Astrocyte (in vitro differentiated cells and primary cell): ENCODE data around the gene PRSS38. TPM values are rescaled to one million over a fixed set of nuclear protein-coding genes. Genes with fewer than 3 reads are reported as not detected.

Experiments used
- DNase-seq: peaks from one replicate; pipeline ENCODE4 v3.0.0-alpha.2; 2010; ENCODE audit warnings: low read depth
- FAIRE-seq: peaks from 2 replicates; lab custom pipeline; 2011; peaks lifted over from hg19 to GRCh38; lab: Jason Lieb, UNC
- H2AFZ ChIP-seq: 2 replicates; pipeline ENCODE4 v1.6.0; 2012; ENCODE audit warnings: low read depth, low read length, inconsistent platforms
- H3K27ac ChIP-seq: 2 replicates; pipeline ENCODE4 v1.5.1; 2011; ENCODE audit warnings: low read depth, low read length, inconsistent platforms
- H3K27me3 ChIP-seq: 2 replicates; pipeline ENCODE4 v1.6.0; 2011; ENCODE audit warnings: low read length, inconsistent platforms; ENCODE audit not compliant: insufficient read depth
- H3K36me3 ChIP-seq: 2 replicates; pipeline ENCODE4 v1.5.1; 2011; ENCODE audit warnings: low read length, inconsistent platforms; ENCODE audit not compliant: insufficient read depth
- H3K4me1 ChIP-seq: 2 replicates; pipeline ENCODE4 v1.5.1; 2011; ENCODE audit warnings: low read length, inconsistent platforms; ENCODE audit not compliant: insufficient read depth
- H3K4me2 ChIP-seq: 2 replicates; pipeline ENCODE4 v1.6.0; 2012; ENCODE audit warnings: low read length, inconsistent platforms
- H3K4me3 ChIP-seq: 2 replicates; pipeline ENCODE4 v1.5.1; 2011; ENCODE audit warnings: low read depth, mild to moderate bottlenecking, low read length, inconsistent platforms; ENCODE audit not compliant: insufficient read depth
- H3K79me2 ChIP-seq: 2 replicates; pipeline ENCODE4 v1.6.0; 2012; ENCODE audit warnings: mild to moderate bottlenecking, low read length, inconsistent platforms; ENCODE audit not compliant: insufficient read depth
- H3K9ac ChIP-seq: 2 replicates; pipeline ENCODE4 v1.6.0; 2012; ENCODE audit warnings: mild to moderate bottlenecking, low read length, inconsistent platforms
- H3K9me3 ChIP-seq: 2 replicates; pipeline ENCODE4 v1.5.1; 2012; ENCODE audit warnings: low read depth, mild to moderate bottlenecking, low read length, inconsistent platforms; ENCODE audit not compliant: insufficient read depth
- H4K20me1 ChIP-seq: 2 replicates; pipeline ENCODE4 v1.6.0; 2012; ENCODE audit warnings: low read length, inconsistent platforms; ENCODE audit not compliant: insufficient read depth
- H3K27ac Mint-ChIP-seq: one replicate; pipeline ENCODE4 v1.8.0; 2021; ENCODE audit warnings: mild to moderate bottlenecking, mixed read lengths; ENCODE audit not compliant: unreplicated experiment
- H3K27me3 Mint-ChIP-seq: one replicate; pipeline ENCODE4 v1.8.0; 2021; ENCODE audit warnings: low read depth, mixed read lengths; ENCODE audit not compliant: unreplicated experiment
- H3K36me3 Mint-ChIP-seq: one replicate; pipeline ENCODE4 v1.8.0; 2021; ENCODE audit warnings: low read depth, mixed read lengths; ENCODE audit not compliant: unreplicated experiment
- H3K4me1 Mint-ChIP-seq: one replicate; pipeline ENCODE4 v1.8.0; 2021; ENCODE audit warnings: low read depth, mixed read lengths; ENCODE audit not compliant: unreplicated experiment
- H3K4me3 Mint-ChIP-seq: one replicate; pipeline ENCODE4 v1.8.0; 2021; ENCODE audit warnings: mild to moderate bottlenecking, moderate library complexity, mixed read lengths; ENCODE audit not compliant: unreplicated experiment
- H3K9me3 Mint-ChIP-seq: one replicate; pipeline ENCODE4 v1.8.0; 2021; ENCODE audit warnings: mild to moderate bottlenecking, mixed read lengths; ENCODE audit not compliant: unreplicated experiment
- CTCF ChIP-seq: IDR thresholded peaks from 2 replicates; pipeline ENCODE4 v1.5.1; 2011; ENCODE audit warnings: low read depth, mild to moderate bottlenecking, inconsistent platforms, low read length, moderate library complexity; ENCODE audit not compliant: insufficient read depth
- EZH2 ChIP-seq: IDR thresholded peaks from 2 replicates; pipeline ENCODE4 v1.6.1; 2012; ENCODE audit warnings: mild to moderate bottlenecking, low read length, inconsistent platforms; ENCODE audit not compliant: insufficient read depth
- total RNA-seq: library from RNA; stranded (reverse); gene quantifications from 2 replicates; pipeline ENCODE4 v1.2.1, GENCODE V29; 2021

PRSS38 gene
- total RNA-seq, 1 donor from 2014 or later: not detected

DNA sequence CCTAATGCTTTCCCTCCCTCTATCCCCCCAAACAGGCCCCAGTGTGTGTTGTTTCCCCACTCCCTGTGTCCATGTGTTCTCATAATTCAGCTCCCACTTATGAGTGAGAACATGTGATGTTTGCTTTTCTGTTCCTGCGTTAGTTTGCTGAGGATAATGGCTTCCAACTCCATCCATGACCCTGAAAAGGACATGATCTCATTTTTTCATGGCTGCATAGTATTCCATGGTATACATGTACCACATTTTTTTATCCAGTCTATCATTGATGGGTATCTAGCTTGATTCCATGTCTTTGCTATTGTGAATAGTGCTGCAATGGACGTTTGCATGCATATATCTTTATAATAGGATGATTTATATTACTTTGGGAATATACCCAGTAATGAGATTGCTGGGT lies 8.7 kb downstream of the PRSS38 start:
- H3K4me1 ChIP-seq: no peaks in the 10 kb centered on the region

DNA sequence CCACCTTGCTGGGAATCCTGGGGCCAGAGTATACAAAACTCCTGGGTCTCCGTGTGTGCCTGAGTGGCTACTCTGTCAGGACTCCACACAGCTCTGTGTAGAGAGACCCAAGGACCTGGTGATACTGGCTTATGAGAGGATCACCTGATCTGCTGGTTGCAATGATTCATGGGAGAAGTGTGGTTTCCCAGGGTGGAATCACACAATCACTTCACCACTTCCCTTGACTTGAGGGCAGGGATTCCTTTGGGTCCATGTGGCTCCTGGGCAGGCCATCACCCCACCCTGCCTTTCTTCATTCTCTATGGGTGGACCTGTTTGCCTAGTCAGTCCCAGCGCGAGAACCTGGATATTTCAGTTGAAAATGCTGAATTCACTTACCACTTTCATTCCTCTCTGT lies 13.3 kb downstream of the PRSS38 start:
- Histone ChIP-seq H3K27ac (no peak overlapping the region), H3K4me3 (no peak overlapping the region), H3K27me3 (no peaks in the 10 kb centered on the region), H3K9ac (no peak overlapping the region), H4K20me1 (no peaks in the 10 kb centered on the region), H2AFZ (no peak overlapping the region), H3K4me2 (no peak overlapping the region), H3K9me3 (no peaks in the 10 kb centered on the region), H3K36me3 (no peaks in the 10 kb centered on the region), H3K79me2 (no peaks in the 10 kb centered on the region), H3K4me1 (no peaks in the 10 kb centered on the region)
- peaks cover 12% of the 10 kb centered on the region for H3K9me3 Mint-ChIP-seq
- peaks cover 34% of the 10 kb centered on the region for H3K27me3 Mint-ChIP-seq
- no peak for TF ChIP-seq CTCF
- TF ChIP-seq EZH2: no peak
- H3K27ac Mint-ChIP-seq: no peak overlapping the region
- no peaks in the 10 kb centered on the region for H3K36me3 Mint-ChIP-seq
- DNase-seq: no peak
- no peak overlapping the region for H3K4me3 Mint-ChIP-seq
- no peak for FAIRE-seq
- no peaks in the 10 kb centered on the region for H3K4me1 Mint-ChIP-seq

More for the DNA sequence above, 8.7 kb downstream of the PRSS38 start:
- Histone ChIP-seq H3K79me2 (no peaks in the 10 kb centered on the region), H3K4me2 (no peak overlapping the region), H4K20me1 (no peaks in the 10 kb centered on the region), H3K9me3 (no peaks in the 10 kb centered on the region), H3K36me3 (no peaks in the 10 kb centered on the region), H3K27me3 (no peaks in the 10 kb centered on the region), H2AFZ (no peak overlapping the region), H3K9ac (no peak overlapping the region), H3K27ac (no peak overlapping the region), H3K4me3 (no peak overlapping the region)
- no peaks in the 10 kb centered on the region for H3K4me1 Mint-ChIP-seq
- peaks cover 12% of the 10 kb centered on the region for H3K9me3 Mint-ChIP-seq
- TF ChIP-seq EZH2 (no peak), CTCF (no peak)
- H3K27ac Mint-ChIP-seq: no peak overlapping the region
- DNase-seq (no peak), FAIRE-seq (no peak)
- H3K36me3 Mint-ChIP-seq: no peaks in the 10 kb centered on the region
- H3K27me3 Mint-ChIP-seq: peaks cover 34% of the 10 kb centered on the region
- no peak overlapping the region for H3K4me3 Mint-ChIP-seq

GRCh38 chr1:227838181-227838580 lies 22.7 kb downstream of the PRSS38 start:
- H3K4me2 ChIP-seq: no peak overlapping the region
- no peaks in the 10 kb centered on the region for H4K20me1 ChIP-seq
- TF ChIP-seq EZH2 (no peak), CTCF (no peak)
- Mint-ChIP-seq H3K4me1 (no peaks in the 10 kb centered on the region), H3K4me3 (no peak overlapping the region), H3K27me3 (peaks cover 9% of the 10 kb centered on the region), H3K9me3 (peaks cover 3% of the 10 kb centered on the region), H3K27ac (no peak overlapping the region), H3K36me3 (no peaks in the 10 kb centered on the region)
- H3K9ac ChIP-seq: no peak overlapping the region
- no peaks in the 10 kb centered on the region for H3K9me3 ChIP-seq
- H3K36me3 ChIP-seq: no peaks in the 10 kb centered on the region
- H3K4me1 ChIP-seq: no peaks in the 10 kb centered on the region
- H3K27ac ChIP-seq: no peak overlapping the region
- no peak overlapping the region for H2AFZ ChIP-seq
- DNase-seq (no peak), FAIRE-seq (no peak)
- no peak overlapping the region for H3K4me3 ChIP-seq
- no peaks in the 10 kb centered on the region for H3K79me2 ChIP-seq
- H3K27me3 ChIP-seq: no peaks in the 10 kb centered on the region
